AG09309 (cell line): ENCODE measurements around the gene HERPUD1.

ENCODE experiments used
- DNase-seq: peaks from one replicate; pipeline ENCODE4 v3.0.0-alpha.2; 2010; ENCODE audit warnings: low read depth
- H3K4me3 ChIP-seq: 2 replicates; pipeline ENCODE4 v1.5.1; 2011; ENCODE audit warnings: mild to moderate bottlenecking, low read depth, low read length, moderate library complexity; ENCODE audit not compliant: control insufficient read depth
- CTCF ChIP-seq: IDR thresholded peaks from 2 replicates; pipeline ENCODE4 v1.5.1; 2011; ENCODE audit warnings: mild to moderate bottlenecking, low read depth, low read length, inconsistent platforms; ENCODE audit not compliant: insufficient read depth, control insufficient read depth; ENCODE audit errors: missing control alignments

Gene HERPUD1

GRCh38 chr16:56896244-56896643 is 35.7 kb upstream of the HERPUD1 start:
- H3K4me3 ChIP-seq, result no peak overlapping the region
- DNase-seq, result no peak
- TF ChIP-seq CTCF, result no peak

- TF ChIP-seq CTCF, result no peak
- no peak overlapping the region for H3K4me3 ChIP-seq
- DNase-seq, result no peak
Measured at GRCh38 chr16:56897026-56897799, 34.7 kb upstream of the HERPUD1 start.

- no peak overlapping the region for H3K4me3 ChIP-seq
- no peak for DNase-seq
- TF ChIP-seq CTCF, result no peak
Measured at GRCh38 chr16:56898847-56899246, 33.1 kb upstream of the HERPUD1 start.

GRCh38 chr16:56903866-56904265 is 28.1 kb upstream of the HERPUD1 start:
- no peak for TF ChIP-seq CTCF
- H3K4me3 ChIP-seq, result no peak overlapping the region
- no peak for DNase-seq

GRCh38 chr16:56907401-56907800 is 24.5 kb upstream of the HERPUD1 start:
- DNase-seq, result no peak
- no peak for TF ChIP-seq CTCF
- no peak overlapping the region for H3K4me3 ChIP-seq

- no peak for TF ChIP-seq CTCF
- DNase-seq, result no peak
- H3K4me3 ChIP-seq, result no peak overlapping the region
Measured at GRCh38 chr16:56909527-56909979, 22.4 kb upstream of the HERPUD1 start.
